ENCODE results near the gene DLG4. TPM values are rescaled to one million over a fixed set of nuclear protein-coding genes. Genes with fewer than 3 reads are reported as not detected.

DLG4 gene
- total RNA-seq, 1 donor from 2014 or later = 45.6 TPM

DNA sequence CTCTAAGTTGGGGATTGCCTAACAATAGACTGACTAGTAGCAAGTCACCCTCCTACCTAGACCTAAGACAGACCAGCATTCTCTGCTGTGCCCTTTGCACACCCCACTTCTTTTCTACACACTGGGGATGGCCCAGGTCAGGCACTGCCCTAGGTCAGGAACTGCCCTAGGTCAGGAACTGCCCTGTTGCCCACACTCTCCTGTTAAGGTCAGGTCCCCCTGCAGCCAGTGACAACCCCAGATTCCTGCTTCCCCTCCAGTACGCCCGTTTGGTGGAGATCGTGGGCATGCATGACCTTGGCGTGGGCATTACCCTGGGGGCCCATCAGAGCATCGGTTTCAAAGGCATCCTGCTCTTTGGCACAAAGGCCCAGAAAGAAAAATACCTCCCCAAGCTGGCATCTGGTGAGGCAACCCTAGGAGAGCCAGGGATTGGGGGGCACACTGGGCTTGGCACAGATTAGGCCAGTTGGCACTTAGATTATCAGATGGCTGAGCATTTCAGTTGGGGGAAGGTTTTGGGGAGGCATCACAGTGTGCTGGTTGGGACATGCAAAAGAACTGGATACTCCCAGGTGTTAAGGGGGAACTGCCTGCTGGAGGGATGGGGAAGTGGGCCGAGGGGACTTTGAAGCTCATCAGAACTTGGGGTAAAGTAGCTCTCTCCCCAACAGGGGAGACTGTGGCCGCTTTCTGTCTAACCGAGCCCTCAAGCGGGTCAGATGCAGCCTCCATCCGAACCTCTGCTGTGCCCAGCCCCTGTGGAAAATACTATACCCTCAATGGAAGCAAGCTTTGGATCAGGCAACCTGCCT is 1.8 kb upstream of the DLG4 start:
- peak overlapping the region; percentile 26 for H3K27ac Mint-ChIP-seq (ENCODE audit: unreplicated experiment)
- Histone ChIP-seq H3K9me3 (ENCODE audit: insufficient read depth, low read depth, low read length) (no peaks in the 10 kb centered on the region), H3K36me3 (ENCODE audit: insufficient read depth, low read length) (peaks cover 13% of the 10 kb centered on the region), H3K27me3 (ENCODE audit: insufficient read depth, low read length) (no peaks in the 10 kb centered on the region), H3K27ac (ENCODE audit: low read depth, low read length) (no peak overlapping the region), H3K4me3 (ENCODE audit: insufficient read depth, low read depth, low read length) (no peak overlapping the region), H4K20me1 (ENCODE audit: insufficient read depth, low read length) (peaks cover 54% of the 10 kb centered on the region), H2AFZ (ENCODE audit: low read depth, low read length) (no peak overlapping the region), H3K4me1 (ENCODE audit: insufficient read depth, low read length) (peaks cover 24% of the 10 kb centered on the region), H3K79me2 (ENCODE audit: insufficient read depth, low read length) (peaks cover 38% of the 10 kb centered on the region), H3K9ac (ENCODE audit: low read length) (peak overlapping the region; percentile 93), H3K4me2 (ENCODE audit: low read length) (peak overlapping the region; percentile 92)
- no peaks in the 10 kb centered on the region for H3K27me3 Mint-ChIP-seq (ENCODE audit: low read depth, unreplicated experiment)
- peaks cover 21% of the 10 kb centered on the region for H3K36me3 Mint-ChIP-seq (ENCODE audit: low read depth, unreplicated experiment)
- peaks cover 24% of the 10 kb centered on the region for H3K4me1 Mint-ChIP-seq (ENCODE audit: low read depth, unreplicated experiment)
- TF ChIP-seq EZH2 (IDR thresholded peaks at IDR 0.05; ENCODE audit: insufficient read depth, low read length) = no peak
- TF ChIP-seq, protein P1, sequence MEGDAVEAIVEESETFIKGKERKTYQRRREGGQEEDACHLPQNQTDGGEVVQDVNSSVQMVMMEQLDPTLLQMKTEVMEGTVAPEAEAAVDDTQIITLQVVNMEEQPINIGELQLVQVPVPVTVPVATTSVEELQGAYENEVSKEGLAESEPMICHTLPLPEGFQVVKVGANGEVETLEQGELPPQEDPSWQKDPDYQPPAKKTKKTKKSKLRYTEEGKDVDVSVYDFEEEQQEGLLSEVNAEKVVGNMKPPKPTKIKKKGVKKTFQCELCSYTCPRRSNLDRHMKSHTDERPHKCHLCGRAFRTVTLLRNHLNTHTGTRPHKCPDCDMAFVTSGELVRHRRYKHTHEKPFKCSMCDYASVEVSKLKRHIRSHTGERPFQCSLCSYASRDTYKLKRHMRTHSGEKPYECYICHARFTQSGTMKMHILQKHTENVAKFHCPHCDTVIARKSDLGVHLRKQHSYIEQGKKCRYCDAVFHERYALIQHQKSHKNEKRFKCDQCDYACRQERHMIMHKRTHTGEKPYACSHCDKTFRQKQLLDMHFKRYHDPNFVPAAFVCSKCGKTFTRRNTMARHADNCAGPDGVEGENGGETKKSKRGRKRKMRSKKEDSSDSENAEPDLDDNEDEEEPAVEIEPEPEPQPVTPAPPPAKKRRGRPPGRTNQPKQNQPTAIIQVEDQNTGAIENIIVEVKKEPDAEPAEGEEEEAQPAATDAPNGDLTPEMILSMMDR (IDR thresholded peaks at IDR 0.05; ENCODE audit: insufficient read depth, low read depth, low read length) = no peak
- no peak for DNase-seq (ENCODE audit: low read depth)
- H3K4me3 Mint-ChIP-seq (ENCODE audit: unreplicated experiment) = peak overlapping the region; percentile 96
- no peak for FAIRE-seq
- H3K9me3 Mint-ChIP-seq (ENCODE audit: unreplicated experiment) = no peaks in the 10 kb centered on the region

DNA sequence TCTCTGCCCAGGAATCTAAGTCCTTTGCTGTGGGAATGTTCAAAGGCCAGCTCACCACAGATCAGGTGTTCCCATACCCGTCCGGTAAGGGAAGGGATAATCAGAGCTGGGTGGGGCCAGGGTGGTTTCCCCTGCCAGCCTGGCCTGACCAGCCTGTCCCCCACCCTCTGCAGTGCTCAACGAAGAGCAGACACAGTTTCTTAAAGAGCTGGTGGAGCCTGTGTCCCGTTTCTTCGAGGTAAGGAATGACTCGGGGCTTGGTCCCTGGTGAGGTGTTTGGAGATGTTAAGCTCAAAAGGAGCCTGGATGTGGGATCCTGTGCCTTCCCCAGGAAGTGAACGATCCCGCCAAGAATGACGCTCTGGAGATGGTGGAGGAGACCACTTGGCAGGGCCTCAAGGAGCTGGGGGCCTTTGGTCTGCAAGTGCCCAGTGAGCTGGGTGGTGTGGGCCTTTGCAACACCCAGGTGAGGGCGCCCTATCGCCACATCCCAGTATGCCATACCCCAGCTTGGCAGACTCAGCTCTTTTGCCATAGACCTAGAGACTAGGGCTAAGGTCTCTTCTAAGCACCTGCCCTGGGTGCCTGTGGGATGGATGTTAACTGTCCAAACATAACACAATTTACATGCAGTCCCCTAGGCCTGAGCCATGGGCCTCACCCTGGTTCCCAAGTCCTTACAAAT is 1.1 kb upstream of the DLG4 start:
- peaks cover 13% of the 10 kb centered on the region for H3K36me3 ChIP-seq (ENCODE audit: insufficient read depth, low read length)

More for the DNA sequence above, 1.1 kb upstream of the DLG4 start:
- no peaks in the 10 kb centered on the region for H3K27me3 ChIP-seq (ENCODE audit: insufficient read depth, low read length)
- H3K4me3 ChIP-seq (ENCODE audit: insufficient read depth, low read depth, low read length) = peak overlapping the region; percentile 73
- H3K27ac ChIP-seq (ENCODE audit: low read depth, low read length) = peak overlapping the region; percentile 80
- H3K4me3 Mint-ChIP-seq (ENCODE audit: unreplicated experiment) = peak overlapping the region; percentile 96
- peak overlapping the region; percentile 98 for H3K27ac Mint-ChIP-seq (ENCODE audit: unreplicated experiment)
- H4K20me1 ChIP-seq (ENCODE audit: insufficient read depth, low read length) = peaks cover 60% of the 10 kb centered on the region
- no peaks in the 10 kb centered on the region for H3K27me3 Mint-ChIP-seq (ENCODE audit: low read depth, unreplicated experiment)
- peaks cover 45% of the 10 kb centered on the region for H3K79me2 ChIP-seq (ENCODE audit: insufficient read depth, low read length)
- FAIRE-seq (no peak), DNase-seq (ENCODE audit: low read depth) (peak; percentile 39)
- peaks cover 32% of the 10 kb centered on the region for H3K4me1 ChIP-seq (ENCODE audit: insufficient read depth, low read length)
- H3K36me3 Mint-ChIP-seq (ENCODE audit: low read depth, unreplicated experiment) = peaks cover 21% of the 10 kb centered on the region
- no peaks in the 10 kb centered on the region for H3K9me3 ChIP-seq (ENCODE audit: insufficient read depth, low read depth, low read length)
- H3K9ac ChIP-seq (ENCODE audit: low read length) = peak overlapping the region; percentile 93
- TF ChIP-seq, protein P1 (IDR thresholded peaks at IDR 0.05; ENCODE audit: insufficient read depth, low read depth, low read length) = peak; percentile 41
- TF ChIP-seq EZH2 (IDR thresholded peaks at IDR 0.05; ENCODE audit: insufficient read depth, low read length) = no peak
- no peaks in the 10 kb centered on the region for H3K9me3 Mint-ChIP-seq (ENCODE audit: unreplicated experiment)
- peak overlapping the region; percentile 92 for H3K4me2 ChIP-seq (ENCODE audit: low read length)
- peaks cover 26% of the 10 kb centered on the region for H3K4me1 Mint-ChIP-seq (ENCODE audit: low read depth, unreplicated experiment)
- no peak overlapping the region for H2AFZ ChIP-seq (ENCODE audit: low read depth, low read length)
